HG03064 (cell line): ENCODE results near the gene ZNF814.
A peak's percentile ranks its signal among the peaks of the same experiment; 100 is the strongest.
"Not testable (repeated sequence)": the region's sequence is repeated elsewhere in the genome, so short reads cannot be mapped to it uniquely, and the experiment has no call there.

Experiments
- ATAC-seq: cut with Tn5 transposase; IDR thresholded peaks from one replicate; pipeline ENCODE4 v1.9.1; 2021; ENCODE audit warnings: low read depth; ENCODE audit not compliant: unreplicated experiment

ZNF814 gene

GRCh38 chr19:57819475-57820148 lies 69.2 kb downstream of the ZNF814 start:
- peak; percentile 80 for ATAC-seq

GRCh38 chr19:57818378-57818777 lies 70.5 kb downstream of the ZNF814 start:
- ATAC-seq = no peak

GRCh38 chr19:57817976-57818375 lies 70.9 kb downstream of the ZNF814 start:
- no peak for ATAC-seq

GRCh38 chr19:57816652-57817051 lies 72.2 kb downstream of the ZNF814 start:
- ATAC-seq = no peak

- no peak for ATAC-seq
Observed at GRCh38 chr19:57815247-57816075, 73.4 kb downstream of the ZNF814 start.

- ATAC-seq = peak; percentile 67
Observed at GRCh38 chr19:57814505-57815246, 74.2 kb downstream of the ZNF814 start, which contains the start of gene ZNF552. Gene ZNF552, minus strand, starts transcription at chr19:57814913. Its CDS starts 170 bp downstream, at chr19:57814743.

GRCh38 chr19:57813919-57814504 lies 74.8 kb downstream of the ZNF814 start:
- ATAC-seq = no peak

- ATAC-seq = not testable (repeated sequence)
Observed at GRCh38 chr19:57812975-57813820, 75.6 kb downstream of the ZNF814 start.

- no peak for ATAC-seq
Observed at GRCh38 chr19:57812226-57812625, 76.6 kb downstream of the ZNF814 start.

- ATAC-seq = not testable (repeated sequence)
Observed at GRCh38 chr19:57810410-57811295, 78.2 kb downstream of the ZNF814 start.

- ATAC-seq = no peak
Observed at GRCh38 chr19:57807541-57807940, 81.3 kb downstream of the ZNF814 start.

GRCh38 chr19:57803594-57804325 lies 85.1 kb downstream of the ZNF814 start:
- ATAC-seq = no peak

GRCh38 chr19:57803265-57803593 lies 85.6 kb downstream of the ZNF814 start:
- ATAC-seq = no peak

GRCh38 chr19:57802269-57802668 lies 86.6 kb downstream of the ZNF814 start:
- ATAC-seq = no peak

GRCh38 chr19:57800696-57801095 lies 88.1 kb downstream of the ZNF814 start:
- ATAC-seq = no peak
